ENCODE data around the gene CACNA1H.

GRCh38 chr16:1164382-1164781 lies 11.5 kb downstream of the CACNA1H start:
- TF ChIP-seq POLR2AphosphoS5 (IDR thresholded peaks at IDR 0.05) (no peak), POLR2A (IDR thresholded peaks at IDR 0.05) (no peak)
- TF ChIP-seq, protein P1, sequence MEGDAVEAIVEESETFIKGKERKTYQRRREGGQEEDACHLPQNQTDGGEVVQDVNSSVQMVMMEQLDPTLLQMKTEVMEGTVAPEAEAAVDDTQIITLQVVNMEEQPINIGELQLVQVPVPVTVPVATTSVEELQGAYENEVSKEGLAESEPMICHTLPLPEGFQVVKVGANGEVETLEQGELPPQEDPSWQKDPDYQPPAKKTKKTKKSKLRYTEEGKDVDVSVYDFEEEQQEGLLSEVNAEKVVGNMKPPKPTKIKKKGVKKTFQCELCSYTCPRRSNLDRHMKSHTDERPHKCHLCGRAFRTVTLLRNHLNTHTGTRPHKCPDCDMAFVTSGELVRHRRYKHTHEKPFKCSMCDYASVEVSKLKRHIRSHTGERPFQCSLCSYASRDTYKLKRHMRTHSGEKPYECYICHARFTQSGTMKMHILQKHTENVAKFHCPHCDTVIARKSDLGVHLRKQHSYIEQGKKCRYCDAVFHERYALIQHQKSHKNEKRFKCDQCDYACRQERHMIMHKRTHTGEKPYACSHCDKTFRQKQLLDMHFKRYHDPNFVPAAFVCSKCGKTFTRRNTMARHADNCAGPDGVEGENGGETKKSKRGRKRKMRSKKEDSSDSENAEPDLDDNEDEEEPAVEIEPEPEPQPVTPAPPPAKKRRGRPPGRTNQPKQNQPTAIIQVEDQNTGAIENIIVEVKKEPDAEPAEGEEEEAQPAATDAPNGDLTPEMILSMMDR (IDR thresholded peaks at IDR 0.05) = no peak
